ENCODE measurements around the gene RBM20.

Gene RBM20

DNA sequence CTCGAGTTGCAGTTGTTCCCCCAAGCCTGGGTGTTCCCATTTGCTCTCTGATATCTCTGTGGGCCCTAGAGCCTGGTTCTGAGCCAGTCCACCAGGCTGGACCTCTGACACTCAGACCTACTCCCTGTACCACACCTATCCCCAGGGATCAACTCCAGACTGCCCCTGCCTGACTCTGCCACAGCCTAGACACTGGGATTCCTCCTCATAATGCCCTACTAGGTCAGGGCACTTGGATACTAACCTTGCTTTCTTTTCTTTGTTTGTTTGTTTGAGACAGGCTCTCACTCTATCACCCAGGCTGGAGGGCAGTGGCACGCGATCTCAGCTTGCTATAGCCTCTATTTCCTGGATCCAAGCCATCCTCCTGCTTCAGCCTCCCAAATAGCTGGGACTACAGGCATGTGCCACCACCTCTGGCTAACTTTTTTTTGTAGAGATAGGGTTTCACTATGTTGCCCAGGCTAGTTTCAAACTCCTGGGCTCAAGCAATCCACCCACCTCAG, 196.8 kb downstream of the RBM20 start:
- H3K4me3 ChIP-seq (replicated peaks; ENCODE audit: low read depth, low read length) = no peak overlapping the region
- TF ChIP-seq, protein P1, sequence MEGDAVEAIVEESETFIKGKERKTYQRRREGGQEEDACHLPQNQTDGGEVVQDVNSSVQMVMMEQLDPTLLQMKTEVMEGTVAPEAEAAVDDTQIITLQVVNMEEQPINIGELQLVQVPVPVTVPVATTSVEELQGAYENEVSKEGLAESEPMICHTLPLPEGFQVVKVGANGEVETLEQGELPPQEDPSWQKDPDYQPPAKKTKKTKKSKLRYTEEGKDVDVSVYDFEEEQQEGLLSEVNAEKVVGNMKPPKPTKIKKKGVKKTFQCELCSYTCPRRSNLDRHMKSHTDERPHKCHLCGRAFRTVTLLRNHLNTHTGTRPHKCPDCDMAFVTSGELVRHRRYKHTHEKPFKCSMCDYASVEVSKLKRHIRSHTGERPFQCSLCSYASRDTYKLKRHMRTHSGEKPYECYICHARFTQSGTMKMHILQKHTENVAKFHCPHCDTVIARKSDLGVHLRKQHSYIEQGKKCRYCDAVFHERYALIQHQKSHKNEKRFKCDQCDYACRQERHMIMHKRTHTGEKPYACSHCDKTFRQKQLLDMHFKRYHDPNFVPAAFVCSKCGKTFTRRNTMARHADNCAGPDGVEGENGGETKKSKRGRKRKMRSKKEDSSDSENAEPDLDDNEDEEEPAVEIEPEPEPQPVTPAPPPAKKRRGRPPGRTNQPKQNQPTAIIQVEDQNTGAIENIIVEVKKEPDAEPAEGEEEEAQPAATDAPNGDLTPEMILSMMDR (IDR thresholded peaks at IDR 0.05; ENCODE audit: low read depth, low read length, missing control alignments) = no peak
- DNase-seq (ENCODE audit: extremely low read depth, low read depth) = no peak

DNA sequence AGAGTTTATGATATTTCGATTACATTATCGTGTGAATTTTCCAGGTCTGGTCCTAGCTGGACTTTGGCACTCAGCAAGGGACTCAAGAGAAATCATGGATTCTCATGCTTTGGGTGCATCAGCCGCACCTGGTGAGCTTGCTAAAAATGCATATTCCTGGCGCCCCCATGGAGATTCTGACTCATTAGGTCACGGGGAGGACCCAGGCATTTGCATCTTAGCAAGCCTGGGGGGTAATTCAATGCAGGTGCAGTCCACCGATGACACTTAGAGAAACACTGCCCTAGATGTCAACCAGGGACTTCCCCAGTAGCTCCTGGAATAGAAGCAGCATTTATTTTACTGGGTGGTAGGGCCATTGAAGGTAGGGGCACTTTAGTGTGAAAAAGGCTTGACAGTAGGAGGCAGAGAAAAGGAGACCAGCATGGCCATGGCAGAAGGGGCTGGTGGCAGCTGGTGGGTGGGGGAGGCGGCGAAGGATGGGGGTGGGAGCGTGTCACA, 197.7 kb downstream of the RBM20 start:
- no peak for DNase-seq (ENCODE audit: extremely low read depth, low read depth)
- no peak overlapping the region for H3K4me3 ChIP-seq (replicated peaks; ENCODE audit: low read depth, low read length)
- TF ChIP-seq, protein P1 (IDR thresholded peaks at IDR 0.05; ENCODE audit: low read depth, low read length, missing control alignments) = no peak

DNA sequence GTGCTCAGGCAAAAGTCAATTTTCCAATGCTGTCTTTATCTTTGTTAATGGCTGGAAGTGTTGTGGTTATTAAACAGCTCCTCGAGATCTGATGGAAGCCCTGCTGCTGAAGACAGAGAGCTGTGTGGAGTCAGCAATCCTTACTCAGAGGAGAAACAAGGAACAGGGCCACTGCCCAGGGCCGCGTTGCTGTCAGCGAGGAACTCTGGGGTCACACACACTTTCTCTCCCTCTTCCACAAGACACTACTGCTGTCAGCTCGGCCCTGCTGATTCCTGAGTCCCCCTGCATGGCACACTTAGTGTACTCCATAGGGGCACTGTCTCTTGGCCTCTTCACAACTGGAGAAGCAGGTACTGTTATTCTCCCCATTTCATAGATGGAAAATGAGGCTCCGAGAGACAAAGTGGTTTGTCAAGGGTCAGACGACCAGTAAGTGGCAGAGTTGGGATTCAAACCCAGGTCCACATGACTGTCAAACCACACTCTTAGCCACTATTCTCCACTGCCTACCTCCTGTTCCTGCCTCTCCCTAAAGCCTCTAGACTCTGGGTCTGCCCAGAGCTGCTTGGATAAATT, 198.3 kb downstream of the RBM20 start:
- no peak for DNase-seq (ENCODE audit: extremely low read depth, low read depth)
- TF ChIP-seq, protein P1 (IDR thresholded peaks at IDR 0.05; ENCODE audit: low read depth, low read length, missing control alignments) = no peak
- H3K4me3 ChIP-seq (replicated peaks; ENCODE audit: low read depth, low read length) = no peak overlapping the region

DNA sequence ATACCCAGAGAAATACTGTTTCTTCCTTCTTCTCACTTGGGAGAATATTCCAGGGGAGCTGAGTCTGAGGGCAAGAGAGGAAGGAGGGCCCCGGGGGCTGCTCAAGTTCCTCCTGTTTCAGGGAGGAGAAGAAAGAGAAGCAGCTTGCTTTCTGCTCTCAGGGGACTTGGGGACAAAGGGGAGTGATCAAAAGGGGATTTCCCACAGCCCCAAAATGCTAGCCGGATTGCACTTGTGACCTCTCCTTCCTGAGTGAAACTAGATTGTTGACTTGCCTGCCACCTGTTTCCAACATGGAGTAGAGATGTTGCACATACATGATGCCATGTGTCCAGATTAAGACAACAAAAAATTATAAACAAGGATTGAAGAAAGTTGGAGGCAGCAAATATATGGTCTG, 198.9 kb downstream of the RBM20 start:
- no peak for DNase-seq (ENCODE audit: extremely low read depth, low read depth)
- TF ChIP-seq, protein P1 (IDR thresholded peaks at IDR 0.05; ENCODE audit: low read depth, low read length, missing control alignments) = no peak
- no peak overlapping the region for H3K4me3 ChIP-seq (replicated peaks; ENCODE audit: low read depth, low read length)

DNA sequence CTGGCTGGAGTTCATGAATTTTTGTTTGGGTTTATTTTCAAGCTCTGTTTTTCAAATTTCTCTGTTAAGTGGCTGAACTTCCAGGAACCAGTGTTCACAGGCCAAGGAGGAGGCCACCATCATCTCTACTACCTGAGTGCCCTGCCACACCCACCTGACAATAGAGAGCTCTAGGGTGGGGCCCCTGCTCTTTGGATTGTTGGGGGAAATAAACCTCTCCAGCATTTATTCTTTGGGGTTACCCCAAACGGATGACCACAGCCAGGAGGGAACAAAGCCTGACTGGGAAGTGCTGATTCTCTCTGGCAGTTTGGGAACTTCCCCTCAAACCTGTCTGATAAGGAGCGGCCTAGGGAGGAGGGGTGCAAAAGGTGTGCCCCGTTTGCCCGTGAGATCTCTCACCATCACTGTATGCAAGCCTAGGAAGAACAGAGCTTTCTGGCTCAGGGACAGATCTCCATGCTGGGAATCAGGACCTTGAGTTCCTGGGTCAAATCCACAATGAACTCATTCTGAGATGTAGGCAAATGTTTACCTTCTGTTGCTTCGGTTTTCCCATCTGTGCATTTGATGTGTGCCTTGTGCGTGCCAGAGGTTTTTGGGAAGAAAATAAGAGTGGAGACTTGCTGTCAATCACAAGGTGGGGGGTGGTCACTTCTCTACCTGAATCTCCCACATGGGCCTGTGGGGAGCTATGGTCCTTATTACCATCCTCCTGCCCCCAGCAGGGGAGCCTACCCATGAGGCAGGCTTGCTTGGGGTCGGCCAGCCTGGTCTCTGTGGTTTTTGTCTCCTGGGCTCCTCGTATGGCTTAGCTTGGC, 199.9 kb downstream of the RBM20 start:
- TF ChIP-seq, protein P1 (IDR thresholded peaks at IDR 0.05; ENCODE audit: low read depth, low read length, missing control alignments) = no peak
- no peak for DNase-seq (ENCODE audit: extremely low read depth, low read depth)
- no peak overlapping the region for H3K4me3 ChIP-seq (replicated peaks; ENCODE audit: low read depth, low read length)

DNA sequence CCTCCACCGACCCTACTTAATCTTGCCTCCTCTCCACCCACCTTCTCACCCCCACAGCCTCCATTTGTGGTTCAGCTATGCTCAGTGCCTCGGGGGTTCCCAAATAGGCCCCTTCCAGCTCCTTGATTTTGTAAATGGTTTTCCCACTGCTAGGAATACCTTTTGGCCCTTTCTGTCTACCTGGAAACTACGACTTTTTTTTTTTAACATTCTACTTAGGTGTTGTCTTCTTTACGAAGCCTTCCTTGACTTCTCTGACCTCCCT, 200.4 kb downstream of the RBM20 start:
- no peak overlapping the region for H3K4me3 ChIP-seq (replicated peaks; ENCODE audit: low read depth, low read length)
- TF ChIP-seq, protein P1 (IDR thresholded peaks at IDR 0.05; ENCODE audit: low read depth, low read length, missing control alignments) = no peak

More for the DNA sequence above, 200.4 kb downstream of the RBM20 start:
- no peak for DNase-seq (ENCODE audit: extremely low read depth, low read depth)
